Osteocyte (in vitro differentiated cells): ENCODE data around the gene KRT5. TPM values are rescaled to one million over a fixed set of nuclear protein-coding genes. Genes with fewer than 3 reads are reported as not detected.

Experiments used
- DNase-seq: peaks from one replicate; pipeline ENCODE4 v3.0.0; 2021; ENCODE audit warnings: mixed read lengths; ENCODE audit not compliant: unreplicated experiment; ENCODE audit errors: extremely low spot score
- H3K27ac Mint-ChIP-seq: one replicate; pipeline ENCODE4 v1.8.0; 2021; ENCODE audit warnings: mild to moderate bottlenecking, mixed read lengths; ENCODE audit not compliant: unreplicated experiment
- H3K27me3 Mint-ChIP-seq: one replicate; pipeline ENCODE4 v1.8.0; 2021; ENCODE audit warnings: mixed read lengths; ENCODE audit not compliant: unreplicated experiment
- H3K36me3 Mint-ChIP-seq: one replicate; pipeline ENCODE4 v1.8.0; 2021; ENCODE audit warnings: mixed read lengths; ENCODE audit not compliant: unreplicated experiment
- H3K4me1 Mint-ChIP-seq: one replicate; pipeline ENCODE4 v1.8.0; 2021; ENCODE audit warnings: mixed read lengths; ENCODE audit not compliant: unreplicated experiment
- H3K4me3 Mint-ChIP-seq: one replicate; pipeline ENCODE4 v1.8.0; 2021; ENCODE audit warnings: mild to moderate bottlenecking, moderate library complexity, mixed read lengths; ENCODE audit not compliant: unreplicated experiment
- H3K9me3 Mint-ChIP-seq: one replicate; pipeline ENCODE4 v1.8.0; 2021; ENCODE audit warnings: mixed read lengths; ENCODE audit not compliant: unreplicated experiment
- CTCF ChIP-seq: fragments of 200-600 bp; sonication (generic); IDR thresholded peaks from 2 replicates; pipeline ENCODE4 v1.5.0; 2021; ENCODE audit warnings: antibody characterized with exemption, mild to moderate bottlenecking, moderate library complexity
- total RNA-seq: library from RNA; stranded (reverse); gene quantifications from 2 replicates; pipeline ENCODE4 v1.2.1, GENCODE V29; 2021

KRT5 gene
- total RNA-seq, 1 donor from 2014 or later: not detected

GRCh38 chr12:52559979-52560378 is 39.8 kb upstream of the KRT5 start:
- no peak overlapping the region for H3K27ac Mint-ChIP-seq
- TF ChIP-seq CTCF: no peak
- H3K9me3 Mint-ChIP-seq: no peaks in the 10 kb centered on the region
- H3K36me3 Mint-ChIP-seq: no peaks in the 10 kb centered on the region
- H3K4me3 Mint-ChIP-seq: no peak overlapping the region
- H3K27me3 Mint-ChIP-seq: peaks cover 62% of the 10 kb centered on the region
- no peaks in the 10 kb centered on the region for H3K4me1 Mint-ChIP-seq
- no peak for DNase-seq

- no peak for DNase-seq
- H3K4me1 Mint-ChIP-seq: no peaks in the 10 kb centered on the region
- no peaks in the 10 kb centered on the region for H3K9me3 Mint-ChIP-seq
- H3K4me3 Mint-ChIP-seq: no peak overlapping the region
- TF ChIP-seq CTCF: no peak
- H3K36me3 Mint-ChIP-seq: no peaks in the 10 kb centered on the region
- H3K27ac Mint-ChIP-seq: no peak overlapping the region
- H3K27me3 Mint-ChIP-seq: peaks cover 60% of the 10 kb centered on the region
These were observed 38.7 kb upstream of the KRT5 start for GRCh38 chr12:52558781-52559445.

- Mint-ChIP-seq H3K27ac (no peak overlapping the region), H3K4me3 (no peak overlapping the region), H3K4me1 (no peaks in the 10 kb centered on the region), H3K36me3 (no peaks in the 10 kb centered on the region), H3K27me3 (peaks cover 59% of the 10 kb centered on the region), H3K9me3 (no peaks in the 10 kb centered on the region)
- no peak for DNase-seq
- no peak for TF ChIP-seq CTCF
These were observed 37.3 kb upstream of the KRT5 start for GRCh38 chr12:52557476-52557875.

GRCh38 chr12:52555577-52555976 is 35.4 kb upstream of the KRT5 start:
- no peak for TF ChIP-seq CTCF
- H3K36me3 Mint-ChIP-seq: no peaks in the 10 kb centered on the region
- DNase-seq: no peak
- H3K4me3 Mint-ChIP-seq: no peak overlapping the region
- no peaks in the 10 kb centered on the region for H3K9me3 Mint-ChIP-seq
- H3K4me1 Mint-ChIP-seq: peaks cover 4% of the 10 kb centered on the region
- no peak overlapping the region for H3K27ac Mint-ChIP-seq
- peaks cover 60% of the 10 kb centered on the region for H3K27me3 Mint-ChIP-seq

- Mint-ChIP-seq H3K4me1 (peaks cover 4% of the 10 kb centered on the region), H3K4me3 (no peak within 1 kb of the TSS), H3K9me3 (no peaks in the 10 kb centered on the region), H3K27me3 (peaks cover 57% of the 10 kb centered on the region), H3K27ac (no peak within 1 kb of the TSS), H3K36me3 (no peaks in the 10 kb centered on the region)
- TF ChIP-seq CTCF: no peak
- DNase-seq: no peak
These were observed 32.5 kb upstream of the KRT5 start, which contains the start of gene KRT71 for GRCh38 chr12:52552681-52553195. Gene KRT71 (minus strand): TSS chr12:52553145. CDS start chr12:52553077, 68 bp downstream.
